MM.1S (cell line): ENCODE data around the gene MINDY4.

Source experiments
- EZH2 ChIP-seq: fragments of 300-600 bp; sonication (generic); optimal IDR thresholded peaks from 2 replicates; pipeline ENCODE3; 2017; ENCODE audit warnings: low read depth, mild to moderate bottlenecking, antibody characterized with exemption, low read length, mixed read lengths
- EZH2phosphoT487 ChIP-seq: fragments of 300-600 bp; sonication (generic); IDR thresholded peaks from 2 replicates; pipeline ENCODE4 v1.6.1; 2018; ENCODE audit warnings: antibody characterized with exemption, low read length
- TF ChIP-seq, protein P1 (sequence below): fragments of 300-600 bp; sonication (generic); IDR thresholded peaks from 2 replicates; pipeline ENCODE4 v1.5.1; 2016; ENCODE audit warnings: antibody characterized with exemption, low read length, mixed read lengths

DNA sequence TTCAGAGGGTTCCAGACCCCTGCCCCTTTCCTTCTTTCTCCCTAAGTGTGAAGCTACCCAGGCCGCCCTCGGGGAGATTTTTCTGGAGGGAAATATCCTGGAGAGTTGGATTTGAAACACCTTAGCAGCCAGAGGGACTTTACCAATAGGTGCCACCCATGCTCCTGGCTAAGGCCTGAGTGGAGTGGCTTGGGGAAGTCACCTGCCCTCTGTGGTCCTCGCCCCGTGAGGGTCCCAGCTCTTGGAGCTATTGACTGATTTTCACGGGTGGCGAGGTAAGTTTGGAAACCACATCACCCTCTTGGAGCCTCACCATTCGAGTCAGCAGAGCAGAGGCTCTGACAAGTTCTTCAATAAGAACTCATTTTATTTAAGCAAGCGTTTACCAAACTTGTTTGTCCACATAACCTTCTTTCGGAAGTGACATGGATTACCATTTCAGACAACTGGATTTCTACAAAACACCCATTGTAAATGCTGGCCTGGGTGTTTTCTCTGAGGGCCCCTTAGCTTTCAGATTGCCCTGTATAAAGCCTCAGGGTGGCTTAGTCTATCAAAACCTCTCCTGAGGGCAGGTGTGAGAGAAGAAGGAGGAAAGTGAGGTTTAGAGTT lies 160.8 kb downstream of the MINDY4 start:
- TF ChIP-seq, protein P1, sequence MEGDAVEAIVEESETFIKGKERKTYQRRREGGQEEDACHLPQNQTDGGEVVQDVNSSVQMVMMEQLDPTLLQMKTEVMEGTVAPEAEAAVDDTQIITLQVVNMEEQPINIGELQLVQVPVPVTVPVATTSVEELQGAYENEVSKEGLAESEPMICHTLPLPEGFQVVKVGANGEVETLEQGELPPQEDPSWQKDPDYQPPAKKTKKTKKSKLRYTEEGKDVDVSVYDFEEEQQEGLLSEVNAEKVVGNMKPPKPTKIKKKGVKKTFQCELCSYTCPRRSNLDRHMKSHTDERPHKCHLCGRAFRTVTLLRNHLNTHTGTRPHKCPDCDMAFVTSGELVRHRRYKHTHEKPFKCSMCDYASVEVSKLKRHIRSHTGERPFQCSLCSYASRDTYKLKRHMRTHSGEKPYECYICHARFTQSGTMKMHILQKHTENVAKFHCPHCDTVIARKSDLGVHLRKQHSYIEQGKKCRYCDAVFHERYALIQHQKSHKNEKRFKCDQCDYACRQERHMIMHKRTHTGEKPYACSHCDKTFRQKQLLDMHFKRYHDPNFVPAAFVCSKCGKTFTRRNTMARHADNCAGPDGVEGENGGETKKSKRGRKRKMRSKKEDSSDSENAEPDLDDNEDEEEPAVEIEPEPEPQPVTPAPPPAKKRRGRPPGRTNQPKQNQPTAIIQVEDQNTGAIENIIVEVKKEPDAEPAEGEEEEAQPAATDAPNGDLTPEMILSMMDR: no peak
- TF ChIP-seq EZH2 (no peak), EZH2phosphoT487 (no peak)
